IMR-90 (cell line): ENCODE measurements around the gene HACL1. TPM values are rescaled to one million over a fixed set of nuclear protein-coding genes. Genes with fewer than 3 reads are reported as not detected.

Experiments
- ATAC-seq: fragments of 200-7000 bp; cut with Tn5 transposase; 2 replicates; pipeline ENCODE4 v1.9.1; 2020; ENCODE audit warnings: low read depth, mild to moderate bottlenecking, moderate library complexity
- BruUV-seq: library from RNA; stranded (reverse); fragments of 400-500 nt; replicated peaks from 2 replicates; lab custom pipeline; 2021; lab: Mats Ljungman, UMichigan
- CTCF ChIA-PET: fragments of 300-600 bp; formaldehyde crosslinking; extraction: SDS; loops from one replicate; lab custom pipeline; 2021; ENCODE audit warnings: antibody characterized with exemption; lab: Yijun Ruan, JAX
- POLR2A ChIA-PET: fragments of 300-600 bp; sonication (Branson Sonifier 250); formaldehyde crosslinking; loops from one replicate; lab custom pipeline; 2022; ENCODE audit warnings: antibody characterized with exemption; ENCODE audit not compliant: unreplicated experiment; lab: Charles Lee
- DNase-seq: peaks from one replicate; pipeline ENCODE4 v3.0.0; 2013
- H2AFZ ChIP-seq: replicated peaks from 2 replicates; pipeline ENCODE3; 2013; ENCODE audit warnings: low read length, mild to moderate bottlenecking; ENCODE audit not compliant: poor library complexity
- H2AK5ac ChIP-seq: 2 replicates; pipeline ENCODE4 v1.6.1; 2013; ENCODE audit warnings: low read depth, low read length, inconsistent platforms
- H2AK9ac ChIP-seq: replicated peaks from 2 replicates; pipeline ENCODE3; 2013; ENCODE audit warnings: mild to moderate bottlenecking, low read depth, low read length, moderate library complexity; ENCODE audit not compliant: poor library complexity
- H2BK120ac ChIP-seq: 2 replicates; pipeline ENCODE4 v1.6.1; 2013; ENCODE audit warnings: low read depth, low read length, inconsistent platforms
- H2BK15ac ChIP-seq: 3 replicates; pipeline ENCODE4 v1.6.1; 2013; ENCODE audit warnings: low read depth, low read length, inconsistent platforms
- H2BK20ac ChIP-seq: 2 replicates; pipeline ENCODE4 v1.6.1; 2013; ENCODE audit warnings: low read depth, mild to moderate bottlenecking, inconsistent platforms, low read length, moderate library complexity
- H2BK5ac ChIP-seq: 2 replicates; pipeline ENCODE4 v1.6.1; 2013; ENCODE audit warnings: mild to moderate bottlenecking, low read depth, low read length, inconsistent platforms; ENCODE audit not compliant: poor library complexity, severe bottlenecking
- H3K14ac ChIP-seq: replicated peaks from 2 replicates; pipeline ENCODE4 v1.6.1; 2013; ENCODE audit warnings: low read depth, low read length, inconsistent platforms
- H3K18ac ChIP-seq: 2 replicates; pipeline ENCODE4 v1.6.1; 2013; ENCODE audit warnings: low read depth, low read length, control low read depth
- H3K23ac ChIP-seq: 2 replicates; pipeline ENCODE4 v1.6.1; 2013; ENCODE audit warnings: low read depth, low read length, inconsistent platforms
- H3K27ac ChIP-seq: 2 replicates; pipeline ENCODE4 v1.5.1; 2013; ENCODE audit warnings: mild to moderate bottlenecking, control low read depth, low read length; ENCODE audit not compliant: insufficient read depth
- H3K27me3 ChIP-seq: 2 replicates; pipeline ENCODE4 v1.6.1; 2013; ENCODE audit warnings: low read length; ENCODE audit not compliant: control insufficient read depth, insufficient read depth
- H3K36me3 ChIP-seq: 2 replicates; pipeline ENCODE4 v1.6.1; 2013; ENCODE audit warnings: low read length, mixed read lengths; ENCODE audit not compliant: control insufficient read depth, insufficient read depth
- H3K4ac ChIP-seq: 2 replicates; pipeline ENCODE4 v1.6.1; 2013; ENCODE audit warnings: low read depth, low read length, inconsistent platforms
- H3K4me1 ChIP-seq: 2 replicates; pipeline ENCODE4 v1.6.1; 2013; ENCODE audit warnings: low read length, mixed read lengths; ENCODE audit not compliant: control insufficient read depth, insufficient read depth
- H3K4me2 ChIP-seq: 2 replicates; pipeline ENCODE4 v1.6.1; 2013; ENCODE audit warnings: low read depth, mild to moderate bottlenecking, control low read depth, low read length, moderate library complexity
- H3K4me3 ChIP-seq: 2 replicates; pipeline ENCODE4 v1.5.1; 2013; ENCODE audit warnings: low read depth, mild to moderate bottlenecking, control low read depth, low read length, moderate library complexity; ENCODE audit not compliant: insufficient read depth
- H3K56ac ChIP-seq: 2 replicates; pipeline ENCODE4 v1.6.1; 2013; ENCODE audit warnings: low read length, inconsistent platforms; ENCODE audit not compliant: insufficient read depth; ENCODE audit errors: extremely low read depth
- H3K79me1 ChIP-seq, 2 experiments: 2 replicates each; pipeline ENCODE4 v1.6.1; 2013; ENCODE audit warnings: low read length in 2 of 2, inconsistent platforms in 1 of 2, low read depth in 1 of 2
- H3K9ac ChIP-seq: 2 replicates; pipeline ENCODE4 v1.6.1; 2013; ENCODE audit warnings: low read depth, low read length, control low read depth
- H3K9me1 ChIP-seq: 2 replicates; pipeline ENCODE4 v1.6.1; 2013; ENCODE audit warnings: low read length, inconsistent platforms; ENCODE audit not compliant: insufficient read depth
- H3K9me3 ChIP-seq: 2 replicates; pipeline ENCODE4 v1.6.1; 2013; ENCODE audit warnings: low read length; ENCODE audit not compliant: control insufficient read depth, insufficient read depth
- H4K20me1 ChIP-seq: 2 replicates; pipeline ENCODE4 v1.6.1; 2013; ENCODE audit warnings: low read length, inconsistent platforms; ENCODE audit not compliant: insufficient read depth
- H4K5ac ChIP-seq: 2 replicates; pipeline ENCODE4 v1.6.1; 2013; ENCODE audit warnings: mild to moderate bottlenecking, low read depth, low read length, control low read depth
- H4K8ac ChIP-seq, 2 experiments: 2 replicates each; pipeline ENCODE4 v1.6.1; 2013; ENCODE audit warnings: low read depth in 2 of 2, low read length in 2 of 2, control low read depth in 1 of 2, inconsistent platforms in 1 of 2
- H4K91ac ChIP-seq: 2 replicates; pipeline ENCODE4 v1.6.1; 2013; ENCODE audit warnings: low read depth, low read length, inconsistent platforms; ENCODE audit not compliant: insufficient read depth
- CHD1 ChIP-seq: IDR thresholded peaks from 2 replicates; pipeline ENCODE4 v1.6.1; 2012; ENCODE audit warnings: low read depth, low read length, improper control_type of control experiment
- MAFK ChIP-seq: IDR thresholded peaks from 2 replicates; pipeline ENCODE4 v1.6.1; 2012; ENCODE audit warnings: low read depth, low read length, improper control_type of control experiment
- POLR2A ChIP-seq: IDR thresholded peaks from 2 replicates; pipeline ENCODE4 v1.6.1; 2012; ENCODE audit warnings: mild to moderate bottlenecking, low read depth, low read length
- RAD21 ChIP-seq: IDR thresholded peaks from 2 replicates; pipeline ENCODE4 v1.6.1; 2012; ENCODE audit warnings: low read length, improper control_type of control experiment
- SMC3 ChIP-seq: fragments of 150-350 bp; IDR thresholded peaks from 2 replicates; pipeline ENCODE4 v1.6.1; 2016; ENCODE audit warnings: low read depth, mild to moderate bottlenecking, antibody characterized with exemption, low read length, moderate library complexity
- WGBS, 2 experiments: methylation state at CpG; one replicate each; pipeline versions ENCODE4 v1.1.5 to v1.1.7; 2013; ENCODE audit warnings: missing lambda C conversion rate in 2 of 2; ENCODE audit not compliant: insufficient read length in 1 of 2; ENCODE audit errors: extremely low coverage in 2 of 2; 5-methylcytosine and 5-hydroxymethylcytosine counted together
- dilution Hi-C: fragments of 300-500 bp; cut with HindIII; formaldehyde crosslinking; loops from one replicate; pipeline ENCODE4 v1.14.3; 2018; ENCODE audit warnings: low sequenced_read_pairs; ENCODE audit not compliant: unreplicated experiment
- in situ Hi-C: fragments of 300-500 bp; cut with MboI; formaldehyde crosslinking; loops from 3 replicates; pipeline ENCODE4 v1.14.3; 2019; ENCODE audit warnings: low sequenced_read_pairs, inconsistent platforms, mixed read lengths
- intact Hi-C: fragments of 100-400 bp; cut with micrococcal nuclease; formaldehyde crosslinking; loops from 2 replicates; pipeline ENCODE4 v1.10.0; 2022
- polyA plus RNA-seq, 3 experiments: library from polyadenylated mRNA; depleted of rRNA; stranded (reverse); fragments of >200 nt; gene quantifications; 2 replicates each; pipeline ENCODE4 v1.2.3, GENCODE V29; 2012; ENCODE audit warnings: low replicate concordance in 1 of 3
- total RNA-seq: library from RNA; depleted of rRNA; stranded (reverse); fragments of >200 nt; gene quantifications from 2 replicates; pipeline ENCODE4 v1.2.3, GENCODE V29; 2012
- TF ChIP-seq, protein P1 (sequence below): fragments of 150-350 bp; IDR thresholded peaks from 2 replicates; pipeline ENCODE4 v1.6.1; 2017; ENCODE audit warnings: mild to moderate bottlenecking, antibody characterized with exemption, low read length, low read depth

HACL1 gene
- total and polyA plus RNA-seq, 2 of the 4 experiments (the other 2 are of a cell fraction) = 9.9 to 28.1 TPM

GRCh38 chr3:15572138-15572537 lies 29.2 kb downstream of the HACL1 start:
- no peak overlapping the region for H3K56ac ChIP-seq

More at GRCh38 chr3:15572138-15572537, 29.2 kb downstream of the HACL1 start:
- DNase-seq (no peak), ATAC-seq (no peak)
- no CpG with 5 or more reads among the region's 4 CpGs for WGBS, 2 experiments
- Histone ChIP-seq H3K4me2 (no peak overlapping the region), H3K9ac (no peak overlapping the region), H2BK15ac (no peak overlapping the region), H4K8ac (no peak overlapping the region), H3K4me1 (no peaks in the 10 kb centered on the region), H4K5ac (no peak overlapping the region), H2AFZ (no peak overlapping the region), H2BK20ac (no peak overlapping the region), H3K4ac (no peak overlapping the region), H3K27me3 (no peaks in the 10 kb centered on the region), H4K20me1 (no peaks in the 10 kb centered on the region), H3K18ac (no peak overlapping the region), H3K9me1 (peaks cover 5% of the 10 kb centered on the region; the same call in 1 of the 2 replicates), H3K14ac (no peak overlapping the region), H2BK120ac (no peak overlapping the region), H3K27ac (no peak overlapping the region), H3K9me3 (no peaks in the 10 kb centered on the region), H4K91ac (no peak overlapping the region), H3K36me3 (peaks cover 17% of the 10 kb centered on the region), H2AK5ac (no peak overlapping the region), H3K79me1 (no peaks in the 10 kb centered on the region), H3K23ac (no peak overlapping the region), H2AK9ac (no peak overlapping the region), H3K4me3 (no peak overlapping the region), H2BK5ac (no peak overlapping the region)
- dilution Hi-C loops = no loop called here
- TF ChIP-seq, protein P1, sequence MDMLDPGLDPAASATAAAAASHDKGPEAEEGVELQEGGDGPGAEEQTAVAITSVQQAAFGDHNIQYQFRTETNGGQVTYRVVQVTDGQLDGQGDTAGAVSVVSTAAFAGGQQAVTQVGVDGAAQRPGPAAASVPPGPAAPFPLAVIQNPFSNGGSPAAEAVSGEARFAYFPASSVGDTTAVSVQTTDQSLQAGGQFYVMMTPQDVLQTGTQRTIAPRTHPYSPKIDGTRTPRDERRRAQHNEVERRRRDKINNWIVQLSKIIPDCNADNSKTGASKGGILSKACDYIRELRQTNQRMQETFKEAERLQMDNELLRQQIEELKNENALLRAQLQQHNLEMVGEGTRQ = no peak
- TF ChIP-seq MAFK (no peak), SMC3 (no peak), CHD1 (no peak), RAD21 (no peak), POLR2A (no peak)
- BruUV-seq = no TSS peak
- POLR2A ChIA-PET = no interaction called here
- intact Hi-C loops = loop anchor here (5.0 kb wide), 1 partner anchor 325 kb away; no protein-coding TSS in a partner anchor
- CTCF ChIA-PET = no interaction called here
- in situ Hi-C loops = no loop called here
